22Rv1 (cell line): ENCODE results near the gene VWA8.

Experiments
- CTCF ChIP-seq: fragments of 450-650 bp; IDR thresholded peaks from 2 replicates; pipeline ENCODE4 v1.5.1; 2017; ENCODE audit warnings: mild to moderate bottlenecking
- ZFX ChIP-seq: fragments of 450-650 bp; IDR thresholded peaks from 2 replicates; pipeline ENCODE4 v1.6.1; 2017; ENCODE audit warnings: antibody characterized with exemption, borderline replicate concordance

GRCh38 chr13:41645331-41645730, 315.6 kb downstream of the VWA8 start:
- no peak for TF ChIP-seq CTCF
- no peak for TF ChIP-seq ZFX
